Neural cell (in vitro differentiated cells): ENCODE data around the gene ZMYM1. TPM values are rescaled to one million over a fixed set of nuclear protein-coding genes. Genes with fewer than 3 reads are reported as not detected.

Source experiments
- H2AFZ ChIP-seq: fragments of 200-600, 300-800 bp; sonication (generic), shearing (Covaris generic); 2 replicates; pipeline ENCODE4 v1.6.0; 2014; ENCODE audit warnings: low read depth, mild to moderate bottlenecking, antibody characterized with exemption, low read length, moderate library complexity
- H3F3A ChIP-seq: fragments of 200-600 bp; shearing (Covaris generic); 2 replicates; pipeline ENCODE4 v1.6.1; 2016; ENCODE audit warnings: mild to moderate bottlenecking, moderate library complexity, mixed read lengths, antibody characterized with exemption, low read length; ENCODE audit not compliant: insufficient read depth, poor library complexity, severe bottlenecking
- H3K27ac ChIP-seq: fragments of 200-600, 300-800 bp; sonication (generic), shearing (Covaris generic); 2 replicates; pipeline ENCODE4 v1.5.1; 2014; ENCODE audit warnings: mild to moderate bottlenecking, low read length, moderate library complexity
- H3K27me3 ChIP-seq: fragments of 300-800, 200-600 bp; sonication (generic), shearing (Covaris generic); 2 replicates; pipeline ENCODE4 v1.6.0; 2014; ENCODE audit warnings: mild to moderate bottlenecking, low read depth, low read length, moderate library complexity; ENCODE audit not compliant: insufficient read depth
- H3K36me3 ChIP-seq: fragments of 300-800, 200-600 bp; sonication (generic), shearing (Covaris generic); 2 replicates; pipeline ENCODE4 v1.5.1; 2014; ENCODE audit warnings: mild to moderate bottlenecking, antibody characterized with exemption, low read length, moderate library complexity; ENCODE audit not compliant: insufficient read depth
- H3K4me2 ChIP-seq: fragments of 300-800, 200-600 bp; sonication (generic), shearing (Covaris generic); 2 replicates; pipeline ENCODE4 v1.6.0; 2014; ENCODE audit warnings: mild to moderate bottlenecking, low read length
- H3K4me3 ChIP-seq: fragments of 300-800, 200-600 bp; sonication (generic), shearing (Covaris generic); 2 replicates; pipeline ENCODE4 v1.5.1; 2014; ENCODE audit warnings: mild to moderate bottlenecking, low read length, moderate library complexity
- H3K79me2 ChIP-seq: fragments of 200-600 bp; shearing (Covaris generic); replicated peaks from 2 replicates; pipeline ENCODE4 v1.6.0; 2014; ENCODE audit warnings: mild to moderate bottlenecking, low read length, moderate library complexity; ENCODE audit not compliant: insufficient read depth
- H3K9ac ChIP-seq: fragments of 300-800, 200-600 bp; sonication (generic), shearing (Covaris generic); 2 replicates; pipeline ENCODE4 v1.6.1; 2016; ENCODE audit warnings: mild to moderate bottlenecking, low read length, mixed read lengths
- H3K9me2 ChIP-seq: fragments of 200-600 bp; shearing (Covaris generic); 2 replicates; pipeline ENCODE4 v1.6.1; 2016; ENCODE audit warnings: mild to moderate bottlenecking, low read length, mixed read lengths; ENCODE audit not compliant: insufficient read depth
- H3K9me3 ChIP-seq: fragments of 200-600, 300-800 bp; sonication (generic), shearing (Covaris generic); 2 replicates; pipeline ENCODE4 v1.6.1; 2016; ENCODE audit warnings: mild to moderate bottlenecking, mixed run types, low read length, moderate library complexity, mixed read lengths
- H4K20me1 ChIP-seq: fragments of 200-600 bp; shearing (Covaris generic); 2 replicates; pipeline ENCODE4 v1.6.1; 2016; ENCODE audit warnings: mild to moderate bottlenecking, mixed run types; ENCODE audit not compliant: insufficient read depth
- EP300 ChIP-seq: fragments of 450-650 bp; conservative IDR thresholded peaks from 2 replicates; pipeline ENCODE4 v1.6.1; 2014; ENCODE audit warnings: antibody characterized with exemption, mild to moderate bottlenecking, moderate library complexity; ENCODE audit not compliant: poor library complexity, severe bottlenecking
- EZH2 ChIP-seq: fragments of 200-600, 300-800 bp; shearing (Covaris generic), sonication (generic); IDR thresholded peaks from 2 replicates; pipeline ENCODE4 v1.6.1; 2014; ENCODE audit warnings: antibody characterized with exemption, low read length, borderline replicate concordance, mild to moderate bottlenecking; ENCODE audit not compliant: insufficient read depth, poor library complexity, severe bottlenecking
- MXI1 ChIP-seq: fragments of 450-650 bp; conservative IDR thresholded peaks from 2 replicates; pipeline ENCODE4 v1.6.1; 2014; ENCODE audit warnings: antibody characterized with exemption, mild to moderate bottlenecking; ENCODE audit not compliant: poor library complexity, severe bottlenecking
- POLR2AphosphoS5 ChIP-seq: IDR thresholded peaks from 2 replicates; pipeline ENCODE4 v1.6.1; 2012
- RAD21 ChIP-seq: fragments of 450-650 bp; conservative IDR thresholded peaks from 2 replicates; pipeline ENCODE4 v1.6.1; 2014; ENCODE audit warnings: antibody characterized with exemption, mild to moderate bottlenecking, moderate library complexity
- SMC3 ChIP-seq: fragments of 450-650 bp; conservative IDR thresholded peaks from 2 replicates; pipeline ENCODE4 v1.6.1; 2014; ENCODE audit warnings: antibody characterized with exemption, mild to moderate bottlenecking, moderate library complexity; ENCODE audit not compliant: poor library complexity
- TAF1 ChIP-seq: IDR thresholded peaks from 2 replicates; pipeline ENCODE4 v1.6.1; 2012; ENCODE audit warnings: low read depth
- polyA plus RNA-seq: library from polyadenylated mRNA; depleted of rRNA; stranded (reverse); fragments of >200 nt; gene quantifications from 2 replicates; pipeline ENCODE4 v1.2.3, GENCODE V29; 2014
- TF ChIP-seq, protein P1 (sequence below): IDR thresholded peaks from 2 replicates; pipeline ENCODE4 v1.6.1; 2012; ENCODE audit warnings: borderline replicate concordance
- TF ChIP-seq, protein P2 (sequence below): fragments of 450-650 bp; IDR thresholded peaks from 2 replicates; pipeline ENCODE4 v1.5.1; 2014; ENCODE audit warnings: antibody characterized with exemption, mild to moderate bottlenecking, moderate library complexity; ENCODE audit not compliant: poor library complexity, severe bottlenecking

Gene ZMYM1
- polyA plus RNA-seq, 1 donor from 2014 or later = 14.1 TPM

DNA sequence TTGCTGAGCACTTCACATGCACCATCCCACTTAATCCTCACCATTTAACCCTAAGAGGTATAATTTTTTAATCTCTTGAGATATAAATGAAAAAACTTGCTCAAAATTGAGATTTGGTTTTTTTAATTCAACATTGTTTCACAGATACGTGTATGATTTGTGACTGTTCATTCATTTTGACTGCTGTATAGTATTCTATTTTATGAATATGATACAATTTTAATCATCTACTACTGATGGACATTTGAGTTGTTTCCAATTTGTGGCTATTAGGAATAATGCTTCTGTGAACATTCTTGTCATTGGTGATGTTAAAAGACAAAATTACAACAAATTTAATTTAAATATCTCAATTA lies 46.8 kb upstream of the ZMYM1 start:
- Histone ChIP-seq H3K36me3 (no peaks in the 10 kb centered on the region), H3K79me2 (peaks cover 11% of the 10 kb centered on the region), H3K9me3 (peaks cover 8% of the 10 kb centered on the region), H4K20me1 (no peaks in the 10 kb centered on the region), H3K9me2 (no peaks in the 10 kb centered on the region), H3K27me3 (no peaks in the 10 kb centered on the region), H3K4me2 (no peak overlapping the region), H3K27ac (peak overlapping the region; percentile 93), H2AFZ (no peak overlapping the region), H3F3A (no peaks in the 10 kb centered on the region), H3K4me3 (peak overlapping the region; percentile 87), H3K9ac (no peak overlapping the region)
- no peak for TF ChIP-seq EZH2
- TF ChIP-seq EP300 = no peak
- TF ChIP-seq SMC3 = no peak
- no peak for TF ChIP-seq MXI1
- TF ChIP-seq, protein P1, sequence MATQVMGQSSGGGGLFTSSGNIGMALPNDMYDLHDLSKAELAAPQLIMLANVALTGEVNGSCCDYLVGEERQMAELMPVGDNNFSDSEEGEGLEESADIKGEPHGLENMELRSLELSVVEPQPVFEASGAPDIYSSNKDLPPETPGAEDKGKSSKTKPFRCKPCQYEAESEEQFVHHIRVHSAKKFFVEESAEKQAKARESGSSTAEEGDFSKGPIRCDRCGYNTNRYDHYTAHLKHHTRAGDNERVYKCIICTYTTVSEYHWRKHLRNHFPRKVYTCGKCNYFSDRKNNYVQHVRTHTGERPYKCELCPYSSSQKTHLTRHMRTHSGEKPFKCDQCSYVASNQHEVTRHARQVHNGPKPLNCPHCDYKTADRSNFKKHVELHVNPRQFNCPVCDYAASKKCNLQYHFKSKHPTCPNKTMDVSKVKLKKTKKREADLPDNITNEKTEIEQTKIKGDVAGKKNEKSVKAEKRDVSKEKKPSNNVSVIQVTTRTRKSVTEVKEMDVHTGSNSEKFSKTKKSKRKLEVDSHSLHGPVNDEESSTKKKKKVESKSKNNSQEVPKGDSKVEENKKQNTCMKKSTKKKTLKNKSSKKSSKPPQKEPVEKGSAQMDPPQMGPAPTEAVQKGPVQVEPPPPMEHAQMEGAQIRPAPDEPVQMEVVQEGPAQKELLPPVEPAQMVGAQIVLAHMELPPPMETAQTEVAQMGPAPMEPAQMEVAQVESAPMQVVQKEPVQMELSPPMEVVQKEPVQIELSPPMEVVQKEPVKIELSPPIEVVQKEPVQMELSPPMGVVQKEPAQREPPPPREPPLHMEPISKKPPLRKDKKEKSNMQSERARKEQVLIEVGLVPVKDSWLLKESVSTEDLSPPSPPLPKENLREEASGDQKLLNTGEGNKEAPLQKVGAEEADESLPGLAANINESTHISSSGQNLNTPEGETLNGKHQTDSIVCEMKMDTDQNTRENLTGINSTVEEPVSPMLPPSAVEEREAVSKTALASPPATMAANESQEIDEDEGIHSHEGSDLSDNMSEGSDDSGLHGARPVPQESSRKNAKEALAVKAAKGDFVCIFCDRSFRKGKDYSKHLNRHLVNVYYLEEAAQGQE = no peak
- TF ChIP-seq RAD21 = no peak
- TF ChIP-seq TAF1 = no peak
- no peak for TF ChIP-seq POLR2AphosphoS5
- TF ChIP-seq, protein P2, sequence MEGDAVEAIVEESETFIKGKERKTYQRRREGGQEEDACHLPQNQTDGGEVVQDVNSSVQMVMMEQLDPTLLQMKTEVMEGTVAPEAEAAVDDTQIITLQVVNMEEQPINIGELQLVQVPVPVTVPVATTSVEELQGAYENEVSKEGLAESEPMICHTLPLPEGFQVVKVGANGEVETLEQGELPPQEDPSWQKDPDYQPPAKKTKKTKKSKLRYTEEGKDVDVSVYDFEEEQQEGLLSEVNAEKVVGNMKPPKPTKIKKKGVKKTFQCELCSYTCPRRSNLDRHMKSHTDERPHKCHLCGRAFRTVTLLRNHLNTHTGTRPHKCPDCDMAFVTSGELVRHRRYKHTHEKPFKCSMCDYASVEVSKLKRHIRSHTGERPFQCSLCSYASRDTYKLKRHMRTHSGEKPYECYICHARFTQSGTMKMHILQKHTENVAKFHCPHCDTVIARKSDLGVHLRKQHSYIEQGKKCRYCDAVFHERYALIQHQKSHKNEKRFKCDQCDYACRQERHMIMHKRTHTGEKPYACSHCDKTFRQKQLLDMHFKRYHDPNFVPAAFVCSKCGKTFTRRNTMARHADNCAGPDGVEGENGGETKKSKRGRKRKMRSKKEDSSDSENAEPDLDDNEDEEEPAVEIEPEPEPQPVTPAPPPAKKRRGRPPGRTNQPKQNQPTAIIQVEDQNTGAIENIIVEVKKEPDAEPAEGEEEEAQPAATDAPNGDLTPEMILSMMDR = no peak

DNA sequence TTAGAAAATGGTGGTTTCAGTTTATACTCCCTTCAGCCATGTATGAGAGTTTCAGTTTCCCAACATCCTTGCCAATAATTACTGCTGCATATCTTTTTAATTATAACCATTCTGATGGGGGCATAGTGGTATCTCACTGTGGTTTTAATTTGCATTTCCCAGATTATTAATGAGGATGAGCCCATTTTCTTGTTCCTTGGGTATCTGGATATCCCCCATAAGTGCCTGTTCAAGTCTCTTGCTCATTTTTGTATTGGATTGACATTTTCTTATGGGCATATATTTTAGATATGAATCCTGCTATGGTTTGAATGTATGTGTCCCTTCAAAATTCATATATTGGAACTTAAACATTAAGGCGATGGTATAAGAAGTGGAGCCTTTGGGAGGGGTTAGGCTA lies 45.8 kb upstream of the ZMYM1 start:
- no peaks in the 10 kb centered on the region for H3F3A ChIP-seq
- no peaks in the 10 kb centered on the region for H3K36me3 ChIP-seq
- no peak overlapping the region for H3K4me3 ChIP-seq
- no peaks in the 10 kb centered on the region for H3K9me2 ChIP-seq
- H4K20me1 ChIP-seq = no peaks in the 10 kb centered on the region
- TF ChIP-seq RAD21 = no peak
- TF ChIP-seq, protein P2 = no peak
- no peak for TF ChIP-seq SMC3
- no peak for TF ChIP-seq MXI1
- H3K27me3 ChIP-seq = no peaks in the 10 kb centered on the region
- no peak overlapping the region for H3K9ac ChIP-seq
- H3K27ac ChIP-seq = no peak overlapping the region
- no peak overlapping the region for H2AFZ ChIP-seq
- H3K4me2 ChIP-seq = no peak overlapping the region
- peaks cover 11% of the 10 kb centered on the region for H3K79me2 ChIP-seq
- peaks cover 8% of the 10 kb centered on the region for H3K9me3 ChIP-seq
